Endothelial cell (in vitro differentiated cells): ENCODE measurements around the gene PHLDA2. TPM values are rescaled to one million over a fixed set of nuclear protein-coding genes. Genes with fewer than 3 reads are reported as not detected.

Experiments used
- DNase-seq: peaks from one replicate; pipeline ENCODE4 v3.0.0; 2021; ENCODE audit warnings: low spot score
- H3K27ac Mint-ChIP-seq: one replicate; pipeline ENCODE4 v1.8.0; 2021; ENCODE audit warnings: mixed read lengths, inconsistent platforms; ENCODE audit not compliant: unreplicated experiment
- H3K27me3 Mint-ChIP-seq: one replicate; pipeline ENCODE4 v1.8.0; 2021; ENCODE audit warnings: mild to moderate bottlenecking, moderate library complexity, mixed read lengths, inconsistent platforms; ENCODE audit not compliant: unreplicated experiment
- H3K36me3 Mint-ChIP-seq: one replicate; pipeline ENCODE4 v1.8.0; 2021; ENCODE audit warnings: mild to moderate bottlenecking, low read depth, mixed read lengths, inconsistent platforms; ENCODE audit not compliant: unreplicated experiment
- H3K4me1 Mint-ChIP-seq: one replicate; pipeline ENCODE4 v1.8.0; 2021; ENCODE audit warnings: mild to moderate bottlenecking, mixed read lengths, inconsistent platforms; ENCODE audit not compliant: unreplicated experiment
- H3K4me3 Mint-ChIP-seq: one replicate; pipeline ENCODE4 v1.8.0; 2021; ENCODE audit warnings: mild to moderate bottlenecking, mixed read lengths, inconsistent platforms; ENCODE audit not compliant: unreplicated experiment
- H3K9me3 Mint-ChIP-seq: one replicate; pipeline ENCODE4 v1.8.0; 2021; ENCODE audit warnings: mixed read lengths, inconsistent platforms; ENCODE audit not compliant: unreplicated experiment
- CTCF ChIP-seq: fragments of 200-600 bp; sonication (generic); IDR thresholded peaks from one replicate; pipeline ENCODE4 v1.5.0; 2021; ENCODE audit warnings: antibody characterized with exemption; ENCODE audit not compliant: unreplicated experiment
- total RNA-seq: library from RNA; stranded (reverse); fragmentation: NEBNext Ultra II Directional; extraction: Animal tissue kit (Norgen Biotek cat#: 25700); gene quantifications from one replicate; pipeline ENCODE4 v1.2.1, GENCODE V29; 2021; ENCODE audit not compliant: unreplicated experiment

Gene PHLDA2
- total RNA-seq, 1 donor from 2014 or later: 8.1 TPM

- H3K36me3 Mint-ChIP-seq: no peaks in the 10 kb centered on the region
- peaks cover 4% of the 10 kb centered on the region for H3K27me3 Mint-ChIP-seq
- H3K9me3 Mint-ChIP-seq: no peaks in the 10 kb centered on the region
- TF ChIP-seq CTCF: no peak
- no peaks in the 10 kb centered on the region for H3K4me1 Mint-ChIP-seq
- H3K4me3 Mint-ChIP-seq: no peak overlapping the region
- H3K27ac Mint-ChIP-seq: no peak overlapping the region
- no peak for DNase-seq
Observed at GRCh38 chr11:2921742-2922493, 7.3 kb downstream of the PHLDA2 start.

GRCh38 chr11:2921261-2921660 lies 8.0 kb downstream of the PHLDA2 start:
- H3K9me3 Mint-ChIP-seq: no peaks in the 10 kb centered on the region
- TF ChIP-seq CTCF: no peak

GRCh38 chr11:2920343-2920742 lies 8.9 kb downstream of the PHLDA2 start:
- no peak for DNase-seq
- H3K36me3 Mint-ChIP-seq: no peaks in the 10 kb centered on the region
- peaks cover under 1% of the 10 kb centered on the region for H3K27me3 Mint-ChIP-seq
- H3K9me3 Mint-ChIP-seq: no peaks in the 10 kb centered on the region
- no peak overlapping the region for H3K27ac Mint-ChIP-seq
- H3K4me3 Mint-ChIP-seq: no peak overlapping the region
- TF ChIP-seq CTCF: no peak
- H3K4me1 Mint-ChIP-seq: no peaks in the 10 kb centered on the region

More at GRCh38 chr11:2921261-2921660, 8.0 kb downstream of the PHLDA2 start:
- Mint-ChIP-seq H3K27ac (no peak overlapping the region), H3K36me3 (no peaks in the 10 kb centered on the region), H3K4me1 (no peaks in the 10 kb centered on the region), H3K4me3 (no peak overlapping the region), H3K27me3 (peaks cover 2% of the 10 kb centered on the region)
- DNase-seq: no peak

- no peak for DNase-seq
- no peaks in the 10 kb centered on the region for H3K4me1 Mint-ChIP-seq
- no peaks in the 10 kb centered on the region for H3K36me3 Mint-ChIP-seq
- no peak for TF ChIP-seq CTCF
- H3K27ac Mint-ChIP-seq: no peak overlapping the region
- no peak overlapping the region for H3K4me3 Mint-ChIP-seq
- no peaks in the 10 kb centered on the region for H3K27me3 Mint-ChIP-seq
- H3K9me3 Mint-ChIP-seq: no peaks in the 10 kb centered on the region
Observed at GRCh38 chr11:2919837-2920236, 9.4 kb downstream of the PHLDA2 start.

- no peaks in the 10 kb centered on the region for H3K9me3 Mint-ChIP-seq
- no peaks in the 10 kb centered on the region for H3K36me3 Mint-ChIP-seq
- no peak overlapping the region for H3K4me3 Mint-ChIP-seq
- no peak for TF ChIP-seq CTCF
- H3K27me3 Mint-ChIP-seq: no peaks in the 10 kb centered on the region
- no peak overlapping the region for H3K27ac Mint-ChIP-seq
- no peaks in the 10 kb centered on the region for H3K4me1 Mint-ChIP-seq
- no peak for DNase-seq
Observed at GRCh38 chr11:2919188-2919587, 10.0 kb downstream of the PHLDA2 start.
